A673 (cell line): Measurements from ENCODE around the gene CBLN1.

Experiments
- EZH2 ChIP-seq: fragments of 200-600 bp; sonication (generic); IDR thresholded peaks from 2 replicates; pipeline ENCODE4 v1.6.1; 2017; ENCODE audit warnings: borderline replicate concordance, low read depth, mild to moderate bottlenecking, mixed read lengths, antibody characterized with exemption, low read length; ENCODE audit not compliant: poor library complexity, severe bottlenecking
- TF ChIP-seq, protein P1 (sequence below): fragments of 300-800, 200-600 bp; sonication (generic); conservative IDR thresholded peaks from 2 replicates; pipeline ENCODE4 v1.5.1; 2017; ENCODE audit warnings: low read depth, mild to moderate bottlenecking, antibody characterized with exemption, low read length, moderate library complexity, mixed read lengths

DNA sequence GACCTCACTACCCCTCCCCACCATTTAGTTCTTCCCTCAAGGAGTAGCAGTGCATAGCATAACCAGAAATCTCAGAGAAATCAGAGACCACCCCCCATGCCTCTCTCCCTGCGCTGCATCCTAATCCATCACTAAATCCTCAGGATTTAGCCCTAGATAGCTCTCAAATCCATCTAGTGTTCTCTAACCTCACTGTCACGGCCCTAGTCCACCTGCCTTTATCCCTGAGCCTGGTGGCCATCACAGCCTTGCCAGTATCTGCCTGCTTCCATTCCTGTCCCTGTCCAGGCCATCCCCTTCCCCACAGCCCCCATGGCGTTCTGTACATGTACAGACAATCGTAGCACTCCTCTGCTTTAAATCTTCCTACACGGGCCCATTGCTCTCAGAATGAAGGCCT, 19.1 kb downstream of the CBLN1 start:
- TF ChIP-seq EZH2 = no peak
- TF ChIP-seq, protein P1, sequence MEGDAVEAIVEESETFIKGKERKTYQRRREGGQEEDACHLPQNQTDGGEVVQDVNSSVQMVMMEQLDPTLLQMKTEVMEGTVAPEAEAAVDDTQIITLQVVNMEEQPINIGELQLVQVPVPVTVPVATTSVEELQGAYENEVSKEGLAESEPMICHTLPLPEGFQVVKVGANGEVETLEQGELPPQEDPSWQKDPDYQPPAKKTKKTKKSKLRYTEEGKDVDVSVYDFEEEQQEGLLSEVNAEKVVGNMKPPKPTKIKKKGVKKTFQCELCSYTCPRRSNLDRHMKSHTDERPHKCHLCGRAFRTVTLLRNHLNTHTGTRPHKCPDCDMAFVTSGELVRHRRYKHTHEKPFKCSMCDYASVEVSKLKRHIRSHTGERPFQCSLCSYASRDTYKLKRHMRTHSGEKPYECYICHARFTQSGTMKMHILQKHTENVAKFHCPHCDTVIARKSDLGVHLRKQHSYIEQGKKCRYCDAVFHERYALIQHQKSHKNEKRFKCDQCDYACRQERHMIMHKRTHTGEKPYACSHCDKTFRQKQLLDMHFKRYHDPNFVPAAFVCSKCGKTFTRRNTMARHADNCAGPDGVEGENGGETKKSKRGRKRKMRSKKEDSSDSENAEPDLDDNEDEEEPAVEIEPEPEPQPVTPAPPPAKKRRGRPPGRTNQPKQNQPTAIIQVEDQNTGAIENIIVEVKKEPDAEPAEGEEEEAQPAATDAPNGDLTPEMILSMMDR = no peak
